HG03521 (cell line): Measurements from ENCODE around the gene FREY1.

Experiments used
- ATAC-seq: cut with Tn5 transposase; IDR thresholded peaks from one replicate; pipeline ENCODE4 v1.9.1; 2021; ENCODE audit warnings: mild to moderate bottlenecking, moderate library complexity; ENCODE audit not compliant: unreplicated experiment

Gene FREY1

GRCh38 chr11:45872651-45873356 lies 34.3 kb downstream of the FREY1 start:
- ATAC-seq = no peak

DNA sequence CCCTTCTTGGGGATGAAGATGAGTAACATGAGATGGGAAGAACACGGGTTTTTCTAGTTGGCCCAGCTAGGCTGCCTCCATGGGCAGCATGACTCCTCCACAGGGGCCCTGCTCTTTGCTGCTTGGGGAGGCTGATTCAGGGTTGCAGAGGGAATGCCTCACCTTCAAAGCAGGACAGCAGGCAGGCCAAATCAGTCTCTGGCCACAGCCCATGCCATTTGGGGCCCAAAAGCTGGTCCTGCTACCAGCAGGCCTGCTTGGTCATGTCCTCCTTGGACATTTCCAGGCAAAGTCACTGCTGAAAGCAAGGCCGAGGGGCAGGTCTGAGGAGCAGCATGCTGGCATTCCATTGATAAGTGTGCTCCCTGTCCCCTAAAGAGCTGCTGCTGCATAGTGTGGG lies 35.4 kb downstream of the FREY1 start:
- no peak for ATAC-seq

- no peak for ATAC-seq
These were observed 36.4 kb downstream of the FREY1 start for GRCh38 chr11:45870706-45871105.

DNA sequence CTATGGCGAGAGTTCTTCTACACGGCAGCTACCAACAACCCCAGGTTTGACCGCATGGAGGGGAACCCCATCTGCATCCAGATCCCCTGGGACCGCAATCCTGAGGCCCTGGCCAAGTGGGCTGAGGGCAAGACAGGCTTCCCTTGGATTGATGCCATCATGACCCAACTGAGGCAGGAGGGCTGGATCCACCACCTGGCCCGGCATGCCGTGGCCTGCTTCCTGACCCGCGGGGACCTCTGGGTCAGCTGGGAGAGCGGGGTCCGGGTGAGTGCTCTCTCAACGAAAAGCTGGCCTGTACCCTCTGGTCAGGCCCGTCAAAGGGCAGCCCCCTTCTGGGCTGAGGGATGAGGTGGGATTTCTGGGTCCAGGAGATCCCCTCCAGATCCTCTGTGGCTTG lies 37.5 kb downstream of the FREY1 start:
- no peak for ATAC-seq

- ATAC-seq = no peak
These were observed 43.0 kb downstream of the FREY1 start for GRCh38 chr11:45864041-45864440.

DNA sequence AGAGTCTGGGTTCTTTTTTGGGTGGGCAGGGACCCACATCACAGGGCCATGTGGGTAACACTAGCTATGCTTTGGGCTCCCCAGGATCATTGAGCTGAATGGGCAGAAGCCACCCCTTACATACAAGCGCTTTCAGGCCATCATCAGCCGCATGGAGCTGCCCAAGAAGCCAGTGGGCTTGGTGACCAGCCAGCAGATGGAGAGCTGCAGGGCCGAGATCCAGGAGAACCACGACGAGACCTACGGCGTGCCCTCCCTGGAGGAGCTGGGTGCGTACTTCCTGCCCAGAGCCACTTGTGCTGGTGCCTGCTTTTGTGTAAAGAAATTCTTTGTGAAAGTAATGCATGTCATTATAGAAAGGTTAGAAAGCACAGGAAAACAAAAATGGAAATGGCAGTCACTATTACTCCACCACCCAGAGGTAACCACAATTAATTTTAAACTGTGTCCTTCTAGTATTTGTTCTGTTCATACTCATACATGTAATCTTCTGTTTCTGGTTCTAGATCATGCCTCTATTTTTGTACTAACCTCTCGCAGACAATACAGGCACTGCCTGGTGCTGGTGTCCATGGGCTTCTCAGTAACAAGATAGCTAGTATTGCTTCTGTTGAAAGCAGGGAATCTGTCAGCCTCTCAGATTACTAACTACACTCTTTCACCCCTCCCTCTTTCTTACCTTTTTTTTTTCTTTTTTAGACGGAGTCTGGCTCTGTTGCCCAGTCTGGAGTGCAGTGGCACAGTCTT lies 46.1 kb downstream of the FREY1 start:
- no peak for ATAC-seq

DNA sequence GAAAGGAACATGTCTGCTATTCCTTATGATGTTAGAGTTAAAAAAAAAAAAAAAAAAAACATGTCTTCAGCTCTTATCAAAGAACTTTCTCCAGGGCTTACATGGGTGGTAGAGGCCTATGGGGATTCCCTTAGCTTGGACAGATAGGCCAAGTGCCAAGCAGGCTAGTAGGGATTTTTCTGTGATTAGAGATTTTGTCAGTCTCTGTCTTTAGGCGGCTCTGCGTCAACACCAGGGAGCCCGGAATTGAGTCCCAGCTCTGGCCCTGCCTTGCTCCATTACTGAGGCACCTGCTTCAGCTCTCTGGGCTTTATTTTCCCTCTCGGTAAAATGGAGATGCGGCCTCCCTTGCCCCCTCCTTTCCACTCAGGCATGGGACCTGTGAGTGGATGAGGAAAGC lies 46.7 kb downstream of the FREY1 start:
- no peak for ATAC-seq

DNA sequence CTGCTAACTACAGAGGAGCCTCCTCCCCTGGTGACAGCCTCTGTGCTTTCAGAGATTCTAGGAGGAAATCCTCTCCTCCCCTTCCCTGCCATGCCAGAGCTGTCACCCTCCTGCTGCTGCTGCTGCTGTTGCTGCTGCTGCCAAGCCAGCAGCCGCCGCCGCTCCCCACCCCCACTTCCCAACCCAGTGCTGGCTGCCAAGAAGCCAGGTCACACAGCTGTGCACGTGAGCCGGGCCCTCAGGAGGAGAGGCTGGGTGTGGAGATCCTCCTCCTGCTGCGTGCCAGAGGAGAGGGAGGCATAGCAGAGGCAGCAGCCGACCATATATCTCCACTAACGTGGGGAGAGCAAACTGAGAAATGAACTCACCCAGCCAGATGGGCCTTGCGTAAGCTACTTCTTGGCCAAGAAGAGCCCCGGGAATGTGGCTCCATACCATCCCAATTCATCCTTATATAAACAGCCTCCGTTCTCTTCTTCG lies 47.4 kb downstream of the FREY1 start:
- ATAC-seq = no peak

- ATAC-seq = no peak
These were observed 48.2 kb downstream of the FREY1 start for GRCh38 chr11:45858751-45859398.

DNA sequence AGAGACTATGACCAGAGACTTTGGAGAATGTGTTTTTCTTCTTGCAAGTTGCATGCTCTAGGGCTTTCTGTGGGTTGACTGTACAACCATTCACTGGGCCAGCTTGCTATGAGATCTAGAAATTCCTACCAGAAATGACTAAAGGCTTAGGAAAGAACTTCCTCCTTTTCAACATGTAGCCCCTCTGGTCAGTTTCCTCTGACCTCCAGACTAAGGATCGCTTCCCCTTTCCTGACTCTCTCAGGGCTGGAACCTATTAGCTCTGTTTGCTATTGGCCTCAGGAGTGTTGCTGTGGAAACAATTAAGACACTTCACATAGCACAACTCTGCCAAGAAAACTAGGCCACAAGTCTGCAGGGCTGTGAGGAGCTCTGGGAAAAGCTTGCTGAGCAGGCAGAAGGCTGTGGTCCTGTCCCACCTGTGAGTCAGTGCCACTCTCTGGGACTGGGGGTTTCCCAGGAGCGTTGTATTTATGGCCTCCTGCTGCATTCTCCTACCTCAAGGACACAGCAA lies 49.1 kb downstream of the FREY1 start:
- ATAC-seq = no peak
